SK-N-SH (cell line): ENCODE data around the gene SRRT. TPM values are rescaled to one million over a fixed set of nuclear protein-coding genes. Genes with fewer than 3 reads are reported as not detected.

Experiments used
- CTCF ChIA-PET: fragments of 300-600, 350-600 bp; formaldehyde crosslinking; extraction: SDS; loops from one replicate; lab custom pipeline; 2021; lab: Yijun Ruan, JAX
- POLR2A ChIA-PET: fragments of 350-600 bp; sonication (Branson Sonifier 250); formaldehyde crosslinking; extraction: SDS; loops from one replicate; lab custom pipeline; 2020; ENCODE audit warnings: antibody characterized with exemption, inconsistent platforms; lab: Yijun Ruan, JAX
- DNase-seq: peaks from one replicate; pipeline ENCODE4 v3.0.0; 2012
- H2AFZ ChIP-seq: fragments of 200-600 bp; sonication (generic); 2 replicates; pipeline ENCODE4 v1.8.1; 2016; ENCODE audit warnings: antibody characterized with exemption, mild to moderate bottlenecking, low read depth
- H3F3A ChIP-seq: fragments of 200-600 bp; sonication (generic); replicated peaks from 2 replicates; pipeline ENCODE3; 2016; ENCODE audit warnings: antibody characterized with exemption, mild to moderate bottlenecking; ENCODE audit not compliant: insufficient read depth
- H3K27ac ChIP-seq, 2 experiments: fragments of 200-500 bp in 1 of 2; fragments of 200-600 bp in 1 of 2; sonication (Bioruptor generic) in 1 of 2; sonication (generic), shearing (Covaris generic) in 1 of 2; 2 replicates each; pipeline versions ENCODE4 v1.5.1 to v1.6.1; 2014 to 2016; ENCODE audit warnings: low read depth in 2 of 2, inconsistent platforms in 1 of 2, low read length in 1 of 2, mild to moderate bottlenecking in 1 of 2, mixed read lengths in 1 of 2
- H3K27me3 ChIP-seq: fragments of 200-600 bp; sonication (generic), shearing (Covaris generic); 2 replicates; pipeline ENCODE4 v1.6.1; 2016; ENCODE audit warnings: mixed run types; ENCODE audit not compliant: insufficient read depth
- H3K36me3 ChIP-seq, 2 experiments: fragments of 200-500 bp in 1 of 2; fragments of 200-600 bp in 1 of 2; sonication (Bioruptor generic) in 1 of 2; sonication (generic) in 1 of 2; replicated peaks in 1 of 2; 2 replicates each; pipeline versions ENCODE3 to v1.5.1; 2014 to 2016; ENCODE audit warnings: low read length in 1 of 2, mild to moderate bottlenecking in 1 of 2; ENCODE audit not compliant: insufficient read depth in 2 of 2, control insufficient read depth in 1 of 2
- H3K4me1 ChIP-seq, 2 experiments: fragments of 200-500 bp in 1 of 2; fragments of 200-600 bp in 1 of 2; sonication (Bioruptor generic) in 1 of 2; sonication (generic), shearing (Covaris generic) in 1 of 2; 2 replicates each; pipeline versions ENCODE4 v1.5.1 to v1.6.1; 2014 to 2016; ENCODE audit warnings: low read depth in 1 of 2, low read length in 1 of 2, mixed run types in 1 of 2; ENCODE audit not compliant: insufficient read depth in 2 of 2, control insufficient read depth in 1 of 2
- H3K4me2 ChIP-seq: fragments of 200-600 bp; sonication (generic), shearing (Covaris generic); 2 replicates; pipeline ENCODE4 v1.6.1; 2017; ENCODE audit warnings: mixed run types
- H3K4me3 ChIP-seq, 2 experiments: fragments of 200-500 bp in 1 of 2; fragments of 200-600 bp in 1 of 2; sonication (Bioruptor generic) in 1 of 2; sonication (generic), shearing (Covaris generic) in 1 of 2; 2 replicates each; pipeline versions ENCODE4 v1.5.1 to v1.8.1; 2014 to 2016; ENCODE audit warnings: low read depth in 2 of 2, inconsistent platforms in 1 of 2, low read length in 1 of 2, mild to moderate bottlenecking in 1 of 2, mixed read lengths in 1 of 2, moderate library complexity in 1 of 2
- H3K79me2 ChIP-seq: fragments of 200-600 bp; sonication (generic); 2 replicates; pipeline ENCODE4 v1.8.1; 2017; ENCODE audit warnings: mild to moderate bottlenecking; ENCODE audit not compliant: insufficient read depth
- H3K9ac ChIP-seq: fragments of 200-600 bp; sonication (generic); 2 replicates; pipeline ENCODE4 v1.6.1; 2017; ENCODE audit warnings: mixed run types
- H3K9me2 ChIP-seq: fragments of 200-600 bp; sonication (generic); 2 replicates; pipeline ENCODE4 v1.6.1; 2017; ENCODE audit warnings: mixed run types
- H3K9me3 ChIP-seq: fragments of 200-600 bp; sonication (generic); 2 replicates; pipeline ENCODE4 v1.6.1; 2017; ENCODE audit warnings: mixed run types, mild to moderate bottlenecking, moderate library complexity
- H4K20me1 ChIP-seq: fragments of 200-600 bp; sonication (generic); 2 replicates; pipeline ENCODE4 v1.6.1; 2017; ENCODE audit warnings: mild to moderate bottlenecking, mixed run types; ENCODE audit not compliant: insufficient read depth
- CHD2 ChIP-seq: fragments of 150-350 bp; IDR thresholded peaks from 2 replicates; pipeline ENCODE4 v1.6.1; 2018; ENCODE audit warnings: low read length; ENCODE audit not compliant: partially characterized antibody
- ELF1 ChIP-seq: IDR thresholded peaks from 2 replicates; pipeline ENCODE4 v1.4.0; 2012
- EP300 ChIP-seq, 2 experiments: IDR thresholded peaks; 2 replicates each; pipeline versions ENCODE4 v1.4.0 to v1.6.1; 2012; ENCODE audit warnings: borderline replicate concordance in 1 of 2, low read depth in 1 of 2, low read length in 1 of 2
- EZH2phosphoT487 ChIP-seq: fragments of 200-600 bp; sonication (generic); IDR thresholded peaks from 2 replicates; pipeline ENCODE4 v1.6.1; 2017; ENCODE audit warnings: low read depth, mixed run types, mild to moderate bottlenecking, antibody characterized with exemption, moderate library complexity, borderline replicate concordance
- FOXJ3 ChIP-seq: sonication (generic); formaldehyde crosslinking; IDR thresholded peaks from 2 replicates; pipeline ENCODE4 v1.5.1; 2020; ENCODE audit warnings: mild to moderate bottlenecking, missing genetic modification reagents
- FOXM1 ChIP-seq: IDR thresholded peaks from 2 replicates; pipeline ENCODE4 v1.4.0; 2012; ENCODE audit warnings: low read depth, mild to moderate bottlenecking
- GABPA ChIP-seq: IDR thresholded peaks from 2 replicates; pipeline ENCODE4 v1.4.0; 2012; ENCODE audit warnings: low read depth, mild to moderate bottlenecking
- GATA2 ChIP-seq: sonication (generic); formaldehyde crosslinking; IDR thresholded peaks from 2 replicates; pipeline ENCODE4 v1.5.0; 2020; ENCODE audit warnings: mild to moderate bottlenecking, missing genetic modification reagents
- JUND ChIP-seq: IDR thresholded peaks from 2 replicates; pipeline ENCODE4 v1.4.0; 2012
- MEF2A ChIP-seq: IDR thresholded peaks from 2 replicates; pipeline ENCODE4 v1.4.0; 2012; ENCODE audit warnings: low read depth, borderline replicate concordance
- RCOR1 ChIP-seq: fragments of 150-350 bp; IDR thresholded peaks from 2 replicates; pipeline ENCODE4 v1.6.1; 2017; ENCODE audit warnings: antibody characterized with exemption, low read length
- RFX5 ChIP-seq: IDR thresholded peaks from 2 replicates; pipeline ENCODE4 v1.6.1; 2012; ENCODE audit warnings: mild to moderate bottlenecking, improper control_type of control experiment, low read length
- RXRA ChIP-seq: IDR thresholded peaks from 2 replicates; pipeline ENCODE4 v1.4.0; 2012; ENCODE audit warnings: low read depth, mild to moderate bottlenecking, borderline replicate concordance
- SIN3A ChIP-seq: IDR thresholded peaks from 2 replicates; pipeline ENCODE4 v1.6.1; 2012; ENCODE audit warnings: low read depth, mild to moderate bottlenecking, low read length, moderate library complexity, borderline replicate concordance
- SMC3 ChIP-seq: IDR thresholded peaks from 2 replicates; pipeline ENCODE4 v1.6.1; 2012; ENCODE audit warnings: low read depth, low read length, improper control_type of control experiment
- TAF1 ChIP-seq: IDR thresholded peaks from 2 replicates; pipeline ENCODE4 v1.6.1; 2012; ENCODE audit warnings: low read depth, mild to moderate bottlenecking, low read length, moderate library complexity, borderline replicate concordance
- TCF12 ChIP-seq: IDR thresholded peaks from 2 replicates; pipeline ENCODE4 v1.4.0; 2012
- TEAD4 ChIP-seq: IDR thresholded peaks from 2 replicates; pipeline ENCODE4 v1.4.0; 2012; ENCODE audit warnings: mild to moderate bottlenecking, borderline replicate concordance; ENCODE audit not compliant: insufficient read depth
- YY1 ChIP-seq: IDR thresholded peaks from 2 replicates; pipeline ENCODE4 v1.4.0; 2012; ENCODE audit warnings: low read depth, mild to moderate bottlenecking
- WGBS: methylation state at CpG from one replicate; pipeline ENCODE4 v1.1.6; 2017; ENCODE audit warnings: low lambda C conversion rate; 5-methylcytosine and 5-hydroxymethylcytosine counted together
- polyA plus RNA-seq, 3 experiments: library from polyadenylated mRNA; depleted of rRNA; stranded (reverse); fragments of >200 nt; gene quantifications; 2 replicates each; pipeline ENCODE4 v1.2.3, GENCODE V29; 2012
- TF ChIP-seq, protein P1 (sequence below): IDR thresholded peaks from 2 replicates; pipeline ENCODE4; 2012
- TF ChIP-seq, protein P2 (sequence below): IDR thresholded peaks from 2 replicates; pipeline ENCODE4 v1.6.1; 2012; ENCODE audit warnings: mild to moderate bottlenecking, low read depth, low read length, moderate library complexity
- TF ChIP-seq, protein P3 (sequence below): fragments of 200-600 bp; sonication (generic); IDR thresholded peaks from 2 replicates; pipeline ENCODE4 v1.6.1; 2017; ENCODE audit warnings: antibody characterized with exemption, mild to moderate bottlenecking, moderate library complexity

The SRRT gene, protein sequence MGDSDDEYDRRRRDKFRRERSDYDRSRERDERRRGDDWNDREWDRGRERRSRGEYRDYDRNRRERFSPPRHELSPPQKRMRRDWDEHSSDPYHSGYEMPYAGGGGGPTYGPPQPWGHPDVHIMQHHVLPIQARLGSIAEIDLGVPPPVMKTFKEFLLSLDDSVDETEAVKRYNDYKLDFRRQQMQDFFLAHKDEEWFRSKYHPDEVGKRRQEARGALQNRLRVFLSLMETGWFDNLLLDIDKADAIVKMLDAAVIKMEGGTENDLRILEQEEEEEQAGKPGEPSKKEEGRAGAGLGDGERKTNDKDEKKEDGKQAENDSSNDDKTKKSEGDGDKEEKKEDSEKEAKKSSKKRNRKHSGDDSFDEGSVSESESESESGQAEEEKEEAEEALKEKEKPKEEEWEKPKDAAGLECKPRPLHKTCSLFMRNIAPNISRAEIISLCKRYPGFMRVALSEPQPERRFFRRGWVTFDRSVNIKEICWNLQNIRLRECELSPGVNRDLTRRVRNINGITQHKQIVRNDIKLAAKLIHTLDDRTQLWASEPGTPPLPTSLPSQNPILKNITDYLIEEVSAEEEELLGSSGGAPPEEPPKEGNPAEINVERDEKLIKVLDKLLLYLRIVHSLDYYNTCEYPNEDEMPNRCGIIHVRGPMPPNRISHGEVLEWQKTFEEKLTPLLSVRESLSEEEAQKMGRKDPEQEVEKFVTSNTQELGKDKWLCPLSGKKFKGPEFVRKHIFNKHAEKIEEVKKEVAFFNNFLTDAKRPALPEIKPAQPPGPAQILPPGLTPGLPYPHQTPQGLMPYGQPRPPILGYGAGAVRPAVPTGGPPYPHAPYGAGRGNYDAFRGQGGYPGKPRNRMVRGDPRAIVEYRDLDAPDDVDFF
- polyA plus RNA-seq (2012; rRNA removed): 76.5 and 92.7 TPM in 2 replicates
- polyA plus RNA-seq (2012; cell fraction: cytosol; rRNA removed): 35.5 and 44.4 TPM in 2 replicates
- polyA plus RNA-seq (2012; cell fraction: nucleus; rRNA removed): 460 and 556 TPM in 2 replicates

DNA sequence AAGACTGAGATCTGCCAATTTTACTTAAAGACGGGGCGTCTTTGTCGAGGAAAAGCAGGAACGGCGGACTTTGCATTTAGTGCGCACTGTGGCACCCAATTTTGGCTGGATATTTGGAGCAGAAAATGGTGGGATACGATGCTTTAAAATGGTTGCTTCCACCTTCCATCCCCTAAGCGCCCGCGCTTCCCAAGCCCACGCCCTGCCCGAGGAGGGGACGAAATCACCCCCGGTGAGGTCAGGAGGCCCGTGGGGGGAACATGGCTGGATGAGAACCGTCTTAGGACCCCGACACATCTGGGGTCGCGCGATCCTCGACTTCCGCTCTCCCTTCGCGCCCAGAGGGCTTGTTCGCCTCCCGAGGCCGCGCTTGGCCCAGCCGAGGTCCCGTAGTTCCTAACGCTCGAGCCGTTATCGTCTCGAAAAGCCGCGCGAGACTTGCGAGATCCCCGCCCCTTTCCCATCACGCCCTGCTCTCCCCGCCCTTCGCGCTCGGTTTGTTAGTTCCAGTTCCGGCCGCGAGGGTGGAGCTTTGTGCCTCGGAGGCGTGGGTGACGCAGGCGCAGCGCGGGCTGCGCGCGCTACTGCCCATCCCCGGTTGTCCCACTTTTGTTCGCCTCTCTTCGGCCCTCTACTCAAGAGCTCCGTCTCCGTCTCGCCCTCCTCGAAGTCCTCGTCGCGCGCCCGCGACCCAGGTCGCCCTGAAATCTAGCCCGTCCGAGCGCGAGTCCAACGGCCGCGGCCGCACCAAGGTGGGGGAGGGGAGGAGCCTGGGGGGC lies at the start of gene SRRT:
SRRT (plus strand) TSS at position 527 of the 779 bp plus-strand sequence. CDS start 488 bp downstream, outside the sequence.
- peak within 1 kb of the TSS; percentile 92 to 95 for H3K27ac ChIP-seq
- H3K4me1 ChIP-seq: peaks cover 13 to 23% of the 10 kb centered on the region in 2 experiments; a peak in 3 of 4 replicates
- H3F3A ChIP-seq: peaks cover 21% of the 10 kb centered on the region
- ChIA-PET CTCF (interaction anchor here (0.7 to 5.5 kb wide), 11 partner anchors 11 to 308 kb away, joined by 3 to 37 read pairs (median 5); partner anchors contain the start of genes ACHE, SLC12A9 and UFSP1), POLR2A (interaction anchor here (0.6 to 5.8 kb wide), 19 partner anchors 9 to 343 kb away, joined by 3 to 126 read pairs (median 4); partner anchors contain the start of genes ACTL6B, AGFG2, POP7 and SLC12A9)
- H3K4me3 ChIP-seq: peak within 1 kb of the TSS; percentile 65 to 93
- peak within 1 kb of the TSS; percentile 90 for H3K4me2 ChIP-seq
- H3K9me3 ChIP-seq: no peaks in the 10 kb centered on the region
- under 1% methylated on average over 68 of the region's 79 CpGs for WGBS
- H3K36me3 ChIP-seq: peaks cover 15 to 40% of the 10 kb centered on the region in 2 experiments
- peaks cover 41% of the 10 kb centered on the region for H4K20me1 ChIP-seq
- peak within 1 kb of the TSS; percentile 89 for H3K9ac ChIP-seq
- H3K9me2 ChIP-seq: no peaks in the 10 kb centered on the region
- H3K27me3 ChIP-seq: no peaks in the 10 kb centered on the region
- H3K79me2 ChIP-seq: peaks cover 48% of the 10 kb centered on the region
- H2AFZ ChIP-seq: peak within 1 kb of the TSS; percentile 92
- peak; percentile 100 for DNase-seq
- TF ChIP-seq RCOR1 (no peak; the same call in 1 of the 2 replicates), JUND (no peak; the same call in 1 of the 2 replicates), MEF2A (no peak), FOXM1 (no peak), RXRA (no peak), TAF1 (peak; percentile 85), RFX5 (no peak), SIN3A (peak; percentile 95), GABPA (peak; percentile 79), EP300 (IDR thresholded peaks at IDR 0.05; ENCODE audit: borderline replicate concordance in 1 of 2, low read depth in 1 of 2, low read length in 1 of 2) (peak; percentile 24 to 38; a peak in 2 of 4 replicates), GATA2 (no peak), EZH2phosphoT487 (no peak), YY1 (peak; percentile 94), FOXJ3 (CRISPR knock-in tag) (peak; percentile 58; the same call in 1 of the 2 replicates), TCF12 (no peak; the same call in 1 of the 2 replicates), CHD2 (peak; percentile 100), SMC3 (no peak), TEAD4 (peak; percentile 68; the same call in 1 of the 2 replicates), ELF1 (peak; percentile 90)
- TF ChIP-seq, protein P1, sequence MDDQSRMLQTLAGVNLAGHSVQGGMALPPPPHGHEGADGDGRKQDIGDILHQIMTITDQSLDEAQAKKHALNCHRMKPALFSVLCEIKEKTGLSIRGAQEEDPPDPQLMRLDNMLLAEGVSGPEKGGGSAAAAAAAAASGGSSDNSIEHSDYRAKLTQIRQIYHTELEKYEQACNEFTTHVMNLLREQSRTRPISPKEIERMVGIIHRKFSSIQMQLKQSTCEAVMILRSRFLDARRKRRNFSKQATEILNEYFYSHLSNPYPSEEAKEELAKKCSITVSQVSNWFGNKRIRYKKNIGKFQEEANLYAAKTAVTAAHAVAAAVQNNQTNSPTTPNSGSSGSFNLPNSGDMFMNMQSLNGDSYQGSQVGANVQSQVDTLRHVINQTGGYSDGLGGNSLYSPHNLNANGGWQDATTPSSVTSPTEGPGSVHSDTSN: peak; percentile 29
- TF ChIP-seq, protein P2, sequence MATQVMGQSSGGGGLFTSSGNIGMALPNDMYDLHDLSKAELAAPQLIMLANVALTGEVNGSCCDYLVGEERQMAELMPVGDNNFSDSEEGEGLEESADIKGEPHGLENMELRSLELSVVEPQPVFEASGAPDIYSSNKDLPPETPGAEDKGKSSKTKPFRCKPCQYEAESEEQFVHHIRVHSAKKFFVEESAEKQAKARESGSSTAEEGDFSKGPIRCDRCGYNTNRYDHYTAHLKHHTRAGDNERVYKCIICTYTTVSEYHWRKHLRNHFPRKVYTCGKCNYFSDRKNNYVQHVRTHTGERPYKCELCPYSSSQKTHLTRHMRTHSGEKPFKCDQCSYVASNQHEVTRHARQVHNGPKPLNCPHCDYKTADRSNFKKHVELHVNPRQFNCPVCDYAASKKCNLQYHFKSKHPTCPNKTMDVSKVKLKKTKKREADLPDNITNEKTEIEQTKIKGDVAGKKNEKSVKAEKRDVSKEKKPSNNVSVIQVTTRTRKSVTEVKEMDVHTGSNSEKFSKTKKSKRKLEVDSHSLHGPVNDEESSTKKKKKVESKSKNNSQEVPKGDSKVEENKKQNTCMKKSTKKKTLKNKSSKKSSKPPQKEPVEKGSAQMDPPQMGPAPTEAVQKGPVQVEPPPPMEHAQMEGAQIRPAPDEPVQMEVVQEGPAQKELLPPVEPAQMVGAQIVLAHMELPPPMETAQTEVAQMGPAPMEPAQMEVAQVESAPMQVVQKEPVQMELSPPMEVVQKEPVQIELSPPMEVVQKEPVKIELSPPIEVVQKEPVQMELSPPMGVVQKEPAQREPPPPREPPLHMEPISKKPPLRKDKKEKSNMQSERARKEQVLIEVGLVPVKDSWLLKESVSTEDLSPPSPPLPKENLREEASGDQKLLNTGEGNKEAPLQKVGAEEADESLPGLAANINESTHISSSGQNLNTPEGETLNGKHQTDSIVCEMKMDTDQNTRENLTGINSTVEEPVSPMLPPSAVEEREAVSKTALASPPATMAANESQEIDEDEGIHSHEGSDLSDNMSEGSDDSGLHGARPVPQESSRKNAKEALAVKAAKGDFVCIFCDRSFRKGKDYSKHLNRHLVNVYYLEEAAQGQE: peak; percentile 76
- TF ChIP-seq, protein P3, sequence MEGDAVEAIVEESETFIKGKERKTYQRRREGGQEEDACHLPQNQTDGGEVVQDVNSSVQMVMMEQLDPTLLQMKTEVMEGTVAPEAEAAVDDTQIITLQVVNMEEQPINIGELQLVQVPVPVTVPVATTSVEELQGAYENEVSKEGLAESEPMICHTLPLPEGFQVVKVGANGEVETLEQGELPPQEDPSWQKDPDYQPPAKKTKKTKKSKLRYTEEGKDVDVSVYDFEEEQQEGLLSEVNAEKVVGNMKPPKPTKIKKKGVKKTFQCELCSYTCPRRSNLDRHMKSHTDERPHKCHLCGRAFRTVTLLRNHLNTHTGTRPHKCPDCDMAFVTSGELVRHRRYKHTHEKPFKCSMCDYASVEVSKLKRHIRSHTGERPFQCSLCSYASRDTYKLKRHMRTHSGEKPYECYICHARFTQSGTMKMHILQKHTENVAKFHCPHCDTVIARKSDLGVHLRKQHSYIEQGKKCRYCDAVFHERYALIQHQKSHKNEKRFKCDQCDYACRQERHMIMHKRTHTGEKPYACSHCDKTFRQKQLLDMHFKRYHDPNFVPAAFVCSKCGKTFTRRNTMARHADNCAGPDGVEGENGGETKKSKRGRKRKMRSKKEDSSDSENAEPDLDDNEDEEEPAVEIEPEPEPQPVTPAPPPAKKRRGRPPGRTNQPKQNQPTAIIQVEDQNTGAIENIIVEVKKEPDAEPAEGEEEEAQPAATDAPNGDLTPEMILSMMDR: no peak
